ENCODE data around the gene RASSF7. TPM values are rescaled to one million over a fixed set of nuclear protein-coding genes. Genes with fewer than 3 reads are reported as not detected.

The RASSF7 gene
- total RNA-seq, 1 experiment from 2014 or later: 58.6 TPM

- Histone ChIP-seq H2AFZ (ENCODE audit: low read length) (no peak overlapping the region), H3K4me2 (ENCODE audit: low read length) (no peak overlapping the region), H4K20me1 (ENCODE audit: low read length) (peaks cover 4% of the 10 kb centered on the region; the same call in 1 of the 2 replicates), H3K36me3 (ENCODE audit: low read depth, low read length) (no peaks in the 10 kb centered on the region), H3K4me1 (ENCODE audit: insufficient read depth, low read length) (peaks cover 8% of the 10 kb centered on the region; the same call in 1 of the 2 replicates), H3K27ac (ENCODE audit: low read length) (no peak overlapping the region), H3K4me3 (ENCODE audit: low read length) (no peak overlapping the region), H3K9me2 (replicated peaks; ENCODE audit: low read length) (no peaks in the 10 kb centered on the region), H3K9ac (ENCODE audit: low read length) (no peak overlapping the region), H3K9me3 (ENCODE audit: low read length) (no peaks in the 10 kb centered on the region), H3K79me2 (ENCODE audit: low read length) (peaks cover 16% of the 10 kb centered on the region), H3F3A (ENCODE audit: low read length, unreplicated experiment) (no peaks in the 10 kb centered on the region), H3K27me3 (ENCODE audit: low read length) (no peaks in the 10 kb centered on the region)
- ChIA-PET CTCF (no interaction called here), POLR2A (ENCODE audit: unreplicated experiment) (no interaction called here)
- TF ChIP-seq EZH2 (IDR thresholded peaks at IDR 0.05; ENCODE audit: low read length, unreplicated experiment) (no peak), CTCF (conservative IDR thresholded peaks at IDR 0.05; ENCODE audit: low read depth, low read length) (no peak), EZH2phosphoT487 (IDR thresholded peaks at IDR 0.05; ENCODE audit: borderline replicate concordance, low read length) (no peak)
- no TSS peak for BruUV-seq (replicated peaks)
- intact Hi-C loops (cut with micrococcal nuclease): no loop called here
- ATAC-seq (no peak), DNase-seq (no peak)
These were observed 29.6 kb upstream of the RASSF7 start for GRCh38 chr11:530960-531831.

GRCh38 chr11:531919-532526 is 28.7 kb upstream of the RASSF7 start:
- no peak overlapping the region for H3K27ac ChIP-seq (ENCODE audit: low read length)
- H2AFZ ChIP-seq (ENCODE audit: low read length): no peak overlapping the region
- H3K4me1 ChIP-seq (ENCODE audit: insufficient read depth, low read length): peaks cover 9% of the 10 kb centered on the region; the same call in 1 of the 2 replicates
- H3K4me2 ChIP-seq (ENCODE audit: low read length): no peak overlapping the region
- no peaks in the 10 kb centered on the region for H3F3A ChIP-seq (ENCODE audit: low read length, unreplicated experiment)
- ChIA-PET POLR2A (ENCODE audit: unreplicated experiment) (no interaction called here), CTCF (no interaction called here)
- H3K9me3 ChIP-seq (ENCODE audit: low read length): no peaks in the 10 kb centered on the region
- no peak overlapping the region for H3K9ac ChIP-seq (ENCODE audit: low read length)
- H3K4me3 ChIP-seq (ENCODE audit: low read length): no peak overlapping the region
- peaks cover 16% of the 10 kb centered on the region for H3K79me2 ChIP-seq (ENCODE audit: low read length)
- no TSS peak for BruUV-seq (replicated peaks)
- no peaks in the 10 kb centered on the region for H3K36me3 ChIP-seq (ENCODE audit: low read depth, low read length)
- H4K20me1 ChIP-seq (ENCODE audit: low read length): peaks cover 4% of the 10 kb centered on the region; the same call in 1 of the 2 replicates
- H3K27me3 ChIP-seq (ENCODE audit: low read length): no peaks in the 10 kb centered on the region
- no peak for DNase-seq
- intact Hi-C loops (cut with micrococcal nuclease): no loop called here
- TF ChIP-seq EZH2 (IDR thresholded peaks at IDR 0.05; ENCODE audit: low read length, unreplicated experiment): no peak
- TF ChIP-seq EZH2phosphoT487 (IDR thresholded peaks at IDR 0.05; ENCODE audit: borderline replicate concordance, low read length): no peak
- no peak for TF ChIP-seq CTCF (conservative IDR thresholded peaks at IDR 0.05; ENCODE audit: low read depth, low read length)
- H3K9me2 ChIP-seq (replicated peaks; ENCODE audit: low read length): no peaks in the 10 kb centered on the region
- no peak for ATAC-seq
